ENCODE results near the gene TMEM128. TPM values are rescaled to one million over a fixed set of nuclear protein-coding genes. Genes with fewer than 3 reads are reported as not detected.
"Not testable (repeated sequence)": the region's sequence is repeated elsewhere in the genome, so short reads cannot be mapped to it uniquely, and the experiment has no call there.

The TMEM128 gene
- total RNA-seq, 2 experiments from 2014 or later = 22.0 to 25.3 TPM

DNA sequence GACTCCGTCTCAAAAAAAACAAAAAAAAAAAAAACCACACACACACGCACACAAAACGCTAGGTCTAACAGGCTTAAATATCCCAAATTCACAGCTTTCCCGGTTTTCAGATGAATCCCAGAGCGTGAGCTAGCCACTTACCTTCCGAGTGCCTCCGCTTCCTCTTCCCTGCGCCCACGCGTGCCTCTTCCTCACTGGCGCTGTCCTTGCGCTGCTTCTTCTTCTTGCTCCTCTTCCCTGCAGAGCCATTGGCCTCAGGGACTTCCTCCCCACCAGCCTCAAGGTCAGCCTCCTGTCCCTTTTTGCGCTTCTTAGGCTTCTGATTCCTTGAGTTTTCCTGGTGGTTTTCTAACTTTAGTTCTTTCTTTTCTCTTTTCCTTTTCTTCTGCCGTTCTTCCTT, 26.2 kb upstream of the TMEM128 start:
- Mint-ChIP-seq H3K27ac (no peak overlapping the region), H3K9me3 (no peaks in the 10 kb centered on the region), H3K27me3 (no peaks in the 10 kb centered on the region), H3K4me3 (no peak overlapping the region), H3K4me1 (ENCODE audit: low read depth) (peaks cover 19% of the 10 kb centered on the region), H3K36me3 (peaks cover 59% of the 10 kb centered on the region)
- no peak for DNase-seq
- POLR2A ChIA-PET = no interaction called here
- CTCF ChIA-PET = interaction anchor here (2.2 kb wide), 1 partner anchor 14 kb away, joined by 10 read pairs; no protein-coding TSS in a partner anchor
- intact Hi-C loops (cut with micrococcal nuclease) = no loop called here

DNA sequence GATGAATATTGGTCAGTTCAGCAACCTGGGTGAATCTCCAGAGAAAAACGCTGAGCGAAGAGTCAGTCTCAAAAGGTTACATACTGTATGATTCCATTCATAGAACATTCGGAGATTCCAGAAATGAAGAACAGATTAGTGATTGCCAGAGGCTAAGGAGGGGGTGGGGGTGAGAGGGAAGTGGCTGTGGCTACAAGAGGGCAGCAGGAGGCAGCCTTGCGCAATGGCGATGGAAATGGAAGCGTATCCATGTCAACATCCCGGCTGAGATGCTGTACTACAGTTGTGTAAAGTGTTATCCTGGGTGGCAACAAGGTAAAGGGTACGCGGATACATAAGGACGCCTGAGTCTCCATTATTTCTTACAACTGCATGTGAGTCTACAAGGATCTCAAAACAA, 23.9 kb upstream of the TMEM128 start:
- H3K36me3 Mint-ChIP-seq = peaks cover 56% of the 10 kb centered on the region
- no peak overlapping the region for H3K4me3 Mint-ChIP-seq
- peaks cover 25% of the 10 kb centered on the region for H3K4me1 Mint-ChIP-seq (ENCODE audit: low read depth)
- no peak for DNase-seq
- H3K9me3 Mint-ChIP-seq = no peaks in the 10 kb centered on the region
- ChIA-PET CTCF (no interaction called here), POLR2A (no interaction called here)
- no peak overlapping the region for H3K27ac Mint-ChIP-seq
- no peaks in the 10 kb centered on the region for H3K27me3 Mint-ChIP-seq
- intact Hi-C loops (cut with micrococcal nuclease) = no loop called here

DNA sequence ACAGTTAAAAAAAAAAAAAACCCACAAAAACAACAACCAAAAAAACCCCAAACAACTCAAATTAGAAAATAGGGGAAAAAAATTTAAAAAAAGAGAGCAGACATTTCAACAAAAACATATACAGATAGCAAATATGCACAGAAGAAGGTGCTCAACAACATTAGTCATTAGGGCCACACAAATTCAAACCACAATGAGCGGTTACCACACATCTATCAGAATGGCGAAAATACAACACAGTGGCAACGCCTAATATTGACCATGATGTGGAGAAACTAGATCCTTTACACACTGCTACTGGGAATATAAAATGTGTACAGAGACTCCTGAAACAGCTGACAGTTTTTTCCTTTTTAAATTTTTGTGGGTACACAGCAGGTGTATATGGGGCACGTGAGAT, 22.5 kb upstream of the TMEM128 start:
- Mint-ChIP-seq H3K27ac (peak overlapping the region; percentile 80), H3K36me3 (peaks cover 64% of the 10 kb centered on the region), H3K9me3 (no peaks in the 10 kb centered on the region), H3K4me1 (ENCODE audit: low read depth) (peaks cover 25% of the 10 kb centered on the region), H3K27me3 (no peaks in the 10 kb centered on the region), H3K4me3 (no peak overlapping the region)
- no peak for DNase-seq
- CTCF ChIA-PET = no interaction called here
- intact Hi-C loops (cut with micrococcal nuclease) = no loop called here
- POLR2A ChIA-PET = no interaction called here

DNA sequence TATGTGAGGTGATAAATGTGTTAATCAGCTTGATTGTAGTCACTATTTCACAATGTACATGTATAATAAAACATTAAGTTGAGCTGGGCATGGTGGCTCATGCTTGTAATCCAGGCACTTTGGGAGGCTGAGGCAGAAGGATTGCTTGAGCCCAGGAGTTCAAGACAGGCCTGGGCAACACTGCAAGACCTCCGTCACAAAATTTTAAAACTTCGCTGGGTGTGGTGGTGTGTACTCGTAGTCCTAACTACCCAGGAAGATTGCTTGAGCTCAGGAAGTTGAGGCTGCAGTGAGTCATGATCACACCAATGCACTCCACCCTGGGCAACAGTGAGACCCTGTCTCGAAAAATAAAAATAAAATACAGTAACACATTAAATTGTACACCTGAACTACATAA, 21.8 kb upstream of the TMEM128 start:
- intact Hi-C loops (cut with micrococcal nuclease) = no loop called here
- DNase-seq = peak; percentile 30
- POLR2A ChIA-PET = no interaction called here
- H3K4me3 Mint-ChIP-seq = peak overlapping the region; percentile 21
- peaks cover 60% of the 10 kb centered on the region for H3K36me3 Mint-ChIP-seq
- no peaks in the 10 kb centered on the region for H3K9me3 Mint-ChIP-seq
- H3K27me3 Mint-ChIP-seq = no peaks in the 10 kb centered on the region
- H3K27ac Mint-ChIP-seq = peak overlapping the region; percentile 85
- CTCF ChIA-PET = no interaction called here
- peaks cover 25% of the 10 kb centered on the region for H3K4me1 Mint-ChIP-seq (ENCODE audit: low read depth)

DNA sequence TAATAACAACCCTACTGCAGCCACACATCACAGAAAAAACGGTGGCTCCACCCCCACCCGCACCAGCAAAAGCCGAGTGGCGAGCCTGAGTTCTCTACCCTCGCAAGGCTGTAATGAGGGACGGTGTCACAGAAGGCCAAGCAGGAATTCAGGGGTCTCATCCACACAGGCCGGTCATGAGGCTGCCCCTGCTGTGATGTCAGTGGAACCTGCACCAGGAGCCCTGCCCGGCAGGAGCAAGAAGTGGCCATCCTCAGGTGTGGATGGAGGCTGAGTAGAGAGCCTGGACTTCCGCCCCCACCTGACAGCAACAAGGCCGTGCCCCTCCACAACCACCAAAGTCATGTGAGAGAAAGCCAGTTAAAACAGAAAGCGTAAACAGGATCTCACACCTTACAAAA, 21.3 kb upstream of the TMEM128 start:
- Mint-ChIP-seq H3K36me3 (peaks cover 55% of the 10 kb centered on the region), H3K27ac (peak overlapping the region; percentile 85), H3K9me3 (no peaks in the 10 kb centered on the region), H3K4me3 (peak overlapping the region; percentile 21), H3K27me3 (no peaks in the 10 kb centered on the region), H3K4me1 (ENCODE audit: low read depth) (peaks cover 25% of the 10 kb centered on the region)
- intact Hi-C loops (cut with micrococcal nuclease) = no loop called here
- CTCF ChIA-PET = interaction anchor here (1.6 to 2.2 kb wide), 2 partner anchors 10 to 18 kb away, joined by 5 to 13 read pairs; no protein-coding TSS in a partner anchor
- POLR2A ChIA-PET = no interaction called here
- DNase-seq = peak; percentile 31

DNA sequence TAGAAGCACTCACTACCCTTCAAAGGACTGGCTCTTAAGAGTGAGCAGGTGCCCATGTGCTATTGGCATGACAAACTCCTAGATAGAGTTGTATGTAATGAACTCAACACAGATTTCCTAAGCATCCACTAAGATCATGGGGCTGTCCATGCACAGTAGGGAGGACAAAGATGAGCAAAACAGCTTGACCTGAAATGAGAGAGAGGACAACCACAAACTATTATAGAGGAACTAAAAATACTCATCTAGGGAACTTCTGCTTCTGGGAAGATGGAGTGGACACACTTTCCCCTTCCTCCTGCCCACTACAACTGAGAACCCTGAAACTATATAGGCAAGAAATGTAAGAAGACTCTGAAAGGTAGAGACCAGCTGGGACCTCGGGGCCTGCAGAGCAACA, 20.8 kb upstream of the TMEM128 start:
- Mint-ChIP-seq H3K4me1 (ENCODE audit: low read depth) (peaks cover 25% of the 10 kb centered on the region), H3K36me3 (peaks cover 51% of the 10 kb centered on the region), H3K4me3 (peak overlapping the region; percentile 21), H3K9me3 (no peaks in the 10 kb centered on the region), H3K27me3 (no peaks in the 10 kb centered on the region), H3K27ac (peak overlapping the region; percentile 85)
- CTCF ChIA-PET = interaction anchor here (1.6 to 2.2 kb wide), 2 partner anchors 9 to 17 kb away, joined by 5 to 13 read pairs; no protein-coding TSS in a partner anchor
- intact Hi-C loops (cut with micrococcal nuclease) = no loop called here
- POLR2A ChIA-PET = no interaction called here
- no peak for DNase-seq

DNA sequence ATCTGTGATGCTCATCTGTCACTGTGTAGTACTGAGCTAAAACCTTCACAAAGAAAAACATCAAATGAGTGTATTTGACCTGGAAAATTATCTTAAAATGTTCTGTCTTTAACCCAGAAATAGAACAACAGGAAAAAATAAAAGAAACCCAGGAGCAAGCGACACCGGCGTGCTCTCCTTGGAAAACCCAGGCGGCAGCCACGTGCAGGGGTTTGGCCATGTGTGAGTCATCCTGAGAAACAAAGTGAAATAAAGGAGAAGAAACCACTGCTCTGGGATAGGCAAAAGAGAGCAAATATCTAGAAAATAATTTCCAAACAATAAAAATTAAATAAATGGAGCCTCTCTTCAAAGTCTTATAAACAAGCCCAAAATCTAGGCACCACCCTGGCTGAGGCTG, 20.0 kb upstream of the TMEM128 start:
- H3K36me3 Mint-ChIP-seq = peaks cover 46% of the 10 kb centered on the region
- no peaks in the 10 kb centered on the region for H3K9me3 Mint-ChIP-seq
- H3K27ac Mint-ChIP-seq = no peak overlapping the region
- no peak for DNase-seq
- ChIA-PET POLR2A (interaction anchor here (1.0 kb wide), 1 partner anchor 20 kb away, joined by 4 read pairs; the partner anchor contains the start of gene TMEM128), CTCF (interaction anchor here (0.9 to 2.2 kb wide), 3 partner anchors 8 to 22 kb away, joined by 4 to 13 read pairs (median 5); partner anchors contain the start of genes LYAR and ZBTB49)
- no peaks in the 10 kb centered on the region for H3K27me3 Mint-ChIP-seq
- H3K4me3 Mint-ChIP-seq = no peak overlapping the region
- H3K4me1 Mint-ChIP-seq (ENCODE audit: low read depth) = peaks cover 25% of the 10 kb centered on the region
- intact Hi-C loops (cut with micrococcal nuclease) = no loop called here

DNA sequence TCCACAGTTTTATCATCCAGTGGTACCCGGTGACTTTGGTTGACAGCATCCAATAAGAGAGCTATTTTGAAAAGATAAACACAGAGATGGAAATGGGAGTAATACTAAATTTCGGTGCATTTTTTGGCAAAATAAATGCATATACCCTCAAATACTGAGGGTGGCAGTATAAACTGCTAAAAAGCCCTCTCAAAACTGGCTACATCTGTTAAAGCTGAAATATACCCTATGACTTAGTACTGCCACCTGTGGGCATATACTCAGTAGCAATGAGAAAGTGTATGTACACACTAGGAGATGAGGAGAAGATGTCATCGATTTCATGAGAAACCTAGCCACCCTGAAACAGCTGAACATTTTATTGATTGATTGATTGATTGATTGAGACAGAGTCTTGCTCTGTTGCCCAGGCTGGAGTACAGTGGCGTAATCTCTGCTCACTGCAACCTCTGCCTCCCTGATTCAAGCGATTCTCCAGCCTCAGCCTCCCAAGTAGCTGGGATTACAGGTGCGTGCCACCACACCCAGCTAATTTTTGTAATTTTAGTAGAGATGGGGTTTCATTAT, 12.2 kb upstream of the TMEM128 start:
- Mint-ChIP-seq H3K27me3 (no peaks in the 10 kb centered on the region), H3K27ac (no peak overlapping the region), H3K36me3 (no peaks in the 10 kb centered on the region), H3K9me3 (no peaks in the 10 kb centered on the region), H3K4me1 (ENCODE audit: low read depth) (peaks cover 3% of the 10 kb centered on the region), H3K4me3 (no peak overlapping the region)
- ChIA-PET POLR2A (interaction anchor here (2.5 kb wide), 1 partner anchor 12 kb away, joined by 8 read pairs; the partner anchor contains the start of gene TMEM128), CTCF (interaction anchor here (0.6 to 2.9 kb wide), 15 partner anchors 8 to 236 kb away, joined by 3 to 19 read pairs (median 6); partner anchors contain the start of genes LYAR, TMEM128 and ZBTB49)
- intact Hi-C loops (cut with micrococcal nuclease) = loop anchor here (1.0 kb wide), 1 partner anchor 75 kb away; no protein-coding TSS in a partner anchor
- no peak for DNase-seq

DNA sequence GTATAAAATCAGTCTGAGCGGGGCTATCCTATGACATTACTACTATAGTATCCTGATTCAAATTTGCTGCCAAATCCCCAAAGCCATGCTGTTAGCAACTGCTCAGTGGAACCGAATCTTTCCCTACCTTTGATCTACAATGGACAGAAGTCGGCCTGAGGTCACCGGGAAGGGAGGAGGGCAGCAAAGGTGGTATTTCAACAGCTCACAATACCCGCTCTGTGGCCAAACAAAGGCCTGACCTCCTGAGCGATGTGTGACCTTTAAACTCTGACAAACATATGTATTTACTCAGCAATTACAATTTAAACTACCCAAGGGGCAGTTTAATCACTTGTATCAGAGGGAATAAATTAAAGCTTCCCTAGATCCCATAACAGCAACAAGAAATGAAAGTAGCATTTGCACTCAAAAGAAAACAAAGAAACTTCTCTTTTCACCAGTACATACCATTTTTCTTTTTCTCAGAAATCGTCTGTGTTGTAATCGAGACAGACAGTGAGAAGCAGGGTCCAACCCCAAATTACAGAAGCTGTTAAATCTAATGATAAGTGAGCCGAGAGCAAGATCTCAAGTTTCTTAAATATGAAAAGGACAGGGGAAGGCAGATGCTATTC, 11.6 kb upstream of the TMEM128 start:
- H3K4me3 Mint-ChIP-seq = no peak overlapping the region
- no peaks in the 10 kb centered on the region for H3K36me3 Mint-ChIP-seq
- intact Hi-C loops (cut with micrococcal nuclease) = loop anchor here (1.0 kb wide), 1 partner anchor 76 kb away; no protein-coding TSS in a partner anchor
- DNase-seq = no peak
- no peak overlapping the region for H3K27ac Mint-ChIP-seq
- POLR2A ChIA-PET = interaction anchor here (2.5 kb wide), 1 partner anchor 12 kb away, joined by 8 read pairs; the partner anchor contains the start of gene TMEM128
- H3K9me3 Mint-ChIP-seq = no peaks in the 10 kb centered on the region
- CTCF ChIA-PET = interaction anchor here (0.7 to 2.9 kb wide), 15 partner anchors 8 to 237 kb away, joined by 3 to 19 read pairs (median 6); partner anchors contain the start of gene TMEM128
- H3K4me1 Mint-ChIP-seq (ENCODE audit: low read depth) = peaks cover 3% of the 10 kb centered on the region
- H3K27me3 Mint-ChIP-seq = no peaks in the 10 kb centered on the region

DNA sequence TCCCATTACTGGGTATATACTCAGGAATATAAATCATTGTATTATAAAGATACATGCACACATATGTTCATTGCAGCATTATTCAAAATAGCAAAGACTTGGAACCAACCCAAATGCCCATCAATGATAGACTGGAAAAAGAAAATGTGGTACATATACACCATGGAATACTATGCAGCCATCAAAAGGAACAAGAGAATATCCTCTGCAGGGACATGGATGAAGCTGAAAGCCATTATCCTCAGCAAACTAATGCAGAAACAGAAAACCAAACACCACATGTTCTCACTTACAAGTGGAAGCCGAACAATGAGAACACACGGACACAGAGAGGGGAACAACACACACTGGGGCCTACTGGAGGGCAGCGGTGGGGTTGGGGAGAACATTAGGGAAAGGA, 9.7 kb upstream of the TMEM128 start:
- intact Hi-C loops (cut with micrococcal nuclease); CTCF ChIA-PET; H3K4me3 Mint-ChIP-seq: not testable (repeated sequence)

DNA sequence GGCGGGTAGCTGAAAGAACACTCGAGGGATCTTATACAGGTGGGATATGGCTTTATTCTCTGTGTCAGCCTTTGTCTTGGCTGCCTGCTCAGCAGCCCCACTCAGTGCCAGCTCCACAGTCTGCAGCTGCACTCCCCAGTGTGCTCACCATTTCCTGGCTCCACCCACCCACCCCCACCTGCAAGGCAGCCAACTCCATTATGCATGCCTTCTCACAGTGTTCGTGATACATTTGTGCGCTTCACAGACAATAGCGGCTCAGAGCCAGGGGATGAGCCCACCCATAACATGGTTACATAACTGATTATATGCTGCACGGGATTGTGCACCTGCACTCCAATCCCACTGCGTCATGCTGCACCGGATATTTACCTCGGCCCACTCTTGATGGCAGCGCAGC, 8.8 kb upstream of the TMEM128 start:
- H3K27ac Mint-ChIP-seq = no peak overlapping the region
- peaks cover 3% of the 10 kb centered on the region for H3K4me1 Mint-ChIP-seq (ENCODE audit: low read depth)
- H3K4me3 Mint-ChIP-seq = no peak overlapping the region
- intact Hi-C loops (cut with micrococcal nuclease) = no loop called here
- no peak for DNase-seq
- H3K9me3 Mint-ChIP-seq = no peaks in the 10 kb centered on the region
- H3K36me3 Mint-ChIP-seq = no peaks in the 10 kb centered on the region
- ChIA-PET CTCF (interaction anchor here (1.0 kb wide), 1 partner anchor 79 kb away, joined by 3 read pairs; no protein-coding TSS in a partner anchor), POLR2A (no interaction called here)
- no peaks in the 10 kb centered on the region for H3K27me3 Mint-ChIP-seq

More for the DNA sequence above, 9.7 kb upstream of the TMEM128 start:
- H3K27me3 Mint-ChIP-seq; DNase-seq; H3K9me3 Mint-ChIP-seq; H3K4me1 Mint-ChIP-seq (ENCODE audit: low read depth); H3K36me3 Mint-ChIP-seq; POLR2A ChIA-PET; H3K27ac Mint-ChIP-seq: not testable (repeated sequence)

DNA sequence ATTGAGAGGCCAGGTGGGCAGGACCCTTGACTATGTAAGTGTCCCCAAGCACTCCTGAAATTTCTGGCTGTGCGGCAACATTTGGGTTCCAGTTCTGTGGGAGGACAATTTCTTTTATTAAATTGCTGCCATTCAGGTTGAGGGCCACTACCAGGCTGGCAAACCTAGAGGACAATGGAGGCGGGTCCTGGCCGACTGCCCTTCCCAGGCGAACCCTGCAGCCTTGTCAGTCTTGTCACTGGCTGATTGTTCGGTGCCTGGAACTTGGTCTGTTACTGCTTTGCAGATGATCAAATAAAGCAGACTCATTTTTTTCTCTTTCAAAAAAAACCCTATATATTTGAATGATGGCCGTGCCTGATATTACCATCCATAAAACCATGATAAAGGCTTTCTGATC, 6.6 kb upstream of the TMEM128 start:
- H3K27me3 Mint-ChIP-seq = no peaks in the 10 kb centered on the region
- H3K27ac Mint-ChIP-seq = no peak overlapping the region
- no peaks in the 10 kb centered on the region for H3K9me3 Mint-ChIP-seq
- ChIA-PET CTCF (interaction anchor here (1.8 kb wide), 1 partner anchor 81 kb away, joined by 6 read pairs; no protein-coding TSS in a partner anchor), POLR2A (no interaction called here)
- H3K36me3 Mint-ChIP-seq = no peaks in the 10 kb centered on the region
- no peak overlapping the region for H3K4me3 Mint-ChIP-seq
- DNase-seq = no peak
- no peaks in the 10 kb centered on the region for H3K4me1 Mint-ChIP-seq (ENCODE audit: low read depth)
- intact Hi-C loops (cut with micrococcal nuclease) = no loop called here
